NCI-H774 (cell line): ENCODE data around the gene NEMP1.
"Not testable (repeated sequence)": the region's sequence is repeated elsewhere in the genome, so short reads cannot be mapped to it uniquely, and the experiment has no call there.

ENCODE experiments used
- DNase-seq: peaks from one replicate; lab custom pipeline; 2025; lab: John Stamatoyannopoulos, UW

Gene NEMP1

GRCh38 chr12:57029457-57029856, 49.1 kb downstream of the NEMP1 start:
- no peak for DNase-seq

GRCh38 chr12:57027805-57028153, 50.8 kb downstream of the NEMP1 start:
- no peak for DNase-seq

GRCh38 chr12:57027011-57027804, 51.4 kb downstream of the NEMP1 start:
- DNase-seq = no peak

- DNase-seq = no peak
Observed at GRCh38 chr12:57025196-57025595, 53.4 kb downstream of the NEMP1 start.

- DNase-seq = not testable (repeated sequence)
Observed at GRCh38 chr12:57022324-57022723, 56.3 kb downstream of the NEMP1 start.

GRCh38 chr12:57019983-57020719, 58.4 kb downstream of the NEMP1 start:
- DNase-seq = no peak

- DNase-seq = no peak
Observed at GRCh38 chr12:57018906-57019305, 59.7 kb downstream of the NEMP1 start.

GRCh38 chr12:57018353-57018752, 60.2 kb downstream of the NEMP1 start:
- not testable (repeated sequence) for DNase-seq

GRCh38 chr12:57016348-57016747, 62.2 kb downstream of the NEMP1 start, which contains the start of gene TAC3:
TSS of gene TAC3 (minus strand) at chr12:57016529. CDS start at chr12:57015797, 732 bp downstream.
- no peak for DNase-seq

GRCh38 chr12:57012600-57013465, 65.8 kb downstream of the NEMP1 start:
- no peak for DNase-seq

GRCh38 chr12:57011438-57012424, 66.9 kb downstream of the NEMP1 start:
- DNase-seq = no peak

GRCh38 chr12:57010627-57011247, 67.9 kb downstream of the NEMP1 start:
- no peak for DNase-seq

GRCh38 chr12:57009949-57010626, 68.5 kb downstream of the NEMP1 start:
- no peak for DNase-seq

GRCh38 chr12:57008178-57008577, 70.4 kb downstream of the NEMP1 start:
- DNase-seq = peak; percentile 17

- DNase-seq = no peak
Observed at GRCh38 chr12:57006809-57007475, 71.6 kb downstream of the NEMP1 start.

- DNase-seq = peak; percentile 68
Observed at GRCh38 chr12:57005980-57006808, 72.4 kb downstream of the NEMP1 start, which contains the start of gene ZBTB39. TSS of gene ZBTB39 (minus strand) at chr12:57006546. CDS start at chr12:57004917, 1,629 bp downstream.
